Measurements from ENCODE around the gene EIF2AK2. TPM values are rescaled to one million over a fixed set of nuclear protein-coding genes. Genes with fewer than 3 reads are reported as not detected.

Gene EIF2AK2
- total RNA-seq, 2 experiments from 2014 or later: 29.1 to 31.1 TPM

- peaks cover 80% of the 10 kb centered on the region for H3K36me3 ChIP-seq (ENCODE audit: insufficient read depth, low read length)
- ATAC-seq (ENCODE audit: poor library complexity) (no peak), DNase-seq (no peak)
- TF ChIP-seq CTCF (IDR thresholded peaks at IDR 0.05): no peak
- no peaks in the 10 kb centered on the region for H3K4me1 Mint-ChIP-seq (ENCODE audit: low read depth)
- H3K4me3 Mint-ChIP-seq: no peak overlapping the region
- H3K36me3 Mint-ChIP-seq (ENCODE audit: low read depth): peaks cover 83% of the 10 kb centered on the region
- H3K27me3 ChIP-seq (ENCODE audit: control insufficient read depth in 1 of 2, insufficient read depth in 2 of 2, low read length in 2 of 2): no peaks in the 10 kb centered on the region
- H3K4me1 ChIP-seq (ENCODE audit: insufficient read depth, low read length): no peaks in the 10 kb centered on the region
- intact Hi-C loops (cut with DNase I, micrococcal nuclease): no loop called here
- H3K9me3 Mint-ChIP-seq: no peaks in the 10 kb centered on the region
- H3K9me3 ChIP-seq (ENCODE audit: control insufficient read depth in 1 of 2, insufficient read depth in 1 of 2, low read length in 2 of 2): no peaks in the 10 kb centered on the region
- CTCF ChIA-PET: no interaction called here
- H3K4me3 ChIP-seq (ENCODE audit: low read length): no peak overlapping the region
- no peak overlapping the region for H3K27ac ChIP-seq (ENCODE audit: low read depth in 1 of 2, low read length in 2 of 2)
- POLR2A ChIA-PET: no interaction called here
- no peak overlapping the region for H3K27ac Mint-ChIP-seq
- H3K27me3 Mint-ChIP-seq: no peaks in the 10 kb centered on the region
Measured at GRCh38 chr2:37052600-37053332, 104.0 kb downstream of the EIF2AK2 start.

Other genes starting within 250 kb of the EIF2AK2 start
- 10 to 100 TPM; 20.4 to 20.8 TPM for gene STRN, start 190.4 kb downstream of the EIF2AK2 start, total RNA-seq
- 10 to 100 TPM; 23.4 to 23.9 TPM for gene HEATR5B, start 72.6 kb downstream of the EIF2AK2 start, total RNA-seq
- gene GPATCH11, start 72.5 kb downstream of the EIF2AK2 start, total RNA-seq: 1 to 10 TPM; 4.0 to 4.1 TPM
- gene SULT6B1, start 31.7 kb upstream of the EIF2AK2 start, total RNA-seq: not detected
- gene CEBPZOS, start 39.5 kb upstream of the EIF2AK2 start, total RNA-seq: 10 to 100 TPM; 23.4 to 24.6 TPM
- gene CEBPZ, start 74.6 kb upstream of the EIF2AK2 start, total RNA-seq: 100 to 1,000 TPM in 1 of 2 experiments, 10 to 100 TPM in 1; 92.3 to 102 TPM
- gene NDUFAF7, start 74.7 kb upstream of the EIF2AK2 start, total RNA-seq: 10 to 100 TPM; 21.4 to 24.1 TPM
- 10 to 100 TPM; 40.5 to 44.1 TPM for gene PRKD3, start 167.9 kb upstream of the EIF2AK2 start, total RNA-seq
- under 1 TPM; 0.53 to 0.71 TPM for gene QPCT, start 187.7 kb upstream of the EIF2AK2 start, total RNA-seq